Stimulated activated CD4-positive, alpha-beta T cell treated with anti-CD3 and anti-CD28 coated beads, TNF-alpha, amount 100 ng/mL, for 1 hour (primary cell): Measurements from ENCODE around the gene LDLRAP1.

Source experiments
- DNase-seq, 3 donors: peaks; one replicate each; pipeline ENCODE4 v3.0.0-alpha.2; 2020; ENCODE audit warnings: low read depth in 3 of 3, low spot score in 1 of 3

Gene LDLRAP1

DNA sequence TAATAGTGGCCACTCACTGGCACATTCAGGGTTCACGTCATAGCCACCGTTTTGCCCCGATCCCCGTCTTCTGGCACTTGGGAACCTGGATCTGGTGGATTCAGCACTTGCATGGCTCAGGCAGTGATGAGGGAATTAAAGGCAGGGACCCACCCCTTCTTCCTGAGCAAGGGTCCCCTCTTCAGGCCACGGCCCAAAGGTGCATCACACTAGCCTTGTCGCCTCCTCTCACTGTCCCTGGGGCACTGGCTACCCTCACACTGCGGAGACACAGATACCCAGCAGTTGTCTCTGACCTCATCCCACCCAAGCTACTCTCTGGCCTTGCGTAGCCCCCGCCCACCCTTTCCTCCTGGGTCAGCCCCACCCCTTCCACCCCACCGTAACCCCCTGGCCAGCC is 19.9 kb upstream of the LDLRAP1 start:
- DNase-seq, result no peak

DNA sequence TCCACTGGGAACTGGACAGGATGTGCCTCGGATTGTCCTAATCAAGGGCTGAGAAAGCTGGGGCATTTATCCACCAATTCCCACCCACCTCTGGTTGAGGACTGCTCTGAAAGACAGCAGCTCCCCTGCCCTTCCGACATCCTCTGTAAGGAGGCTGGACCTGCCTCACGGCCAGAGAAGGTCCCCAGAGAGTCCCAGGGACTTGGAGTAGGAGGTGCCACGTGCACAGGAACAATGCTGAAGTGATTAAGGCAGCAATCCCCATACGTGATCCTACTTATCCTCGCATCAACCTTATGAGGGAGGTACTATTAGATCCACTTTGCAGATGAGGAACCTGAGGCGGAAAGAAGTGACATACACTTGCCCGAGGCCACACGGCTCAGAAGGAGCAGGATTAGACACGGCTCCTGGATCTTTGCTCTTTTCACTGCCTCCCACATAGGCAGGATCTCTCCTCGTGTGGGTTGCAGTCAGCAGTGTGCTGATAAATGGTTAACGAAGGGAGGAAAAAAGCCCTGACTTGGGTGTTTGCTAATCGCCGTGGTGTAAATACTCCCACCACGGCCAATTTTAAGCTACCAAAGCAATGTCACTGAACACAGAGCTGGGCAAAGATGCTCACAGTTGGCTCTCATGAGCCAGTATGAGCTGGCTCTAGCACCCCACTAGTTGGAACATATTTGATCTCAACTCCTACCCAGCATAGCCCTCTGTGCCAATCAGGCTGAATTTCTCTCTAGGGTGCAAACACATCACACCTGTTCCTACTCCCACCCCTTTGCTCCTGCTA is 18.6 kb upstream of the LDLRAP1 start:
- no peak for DNase-seq

DNA sequence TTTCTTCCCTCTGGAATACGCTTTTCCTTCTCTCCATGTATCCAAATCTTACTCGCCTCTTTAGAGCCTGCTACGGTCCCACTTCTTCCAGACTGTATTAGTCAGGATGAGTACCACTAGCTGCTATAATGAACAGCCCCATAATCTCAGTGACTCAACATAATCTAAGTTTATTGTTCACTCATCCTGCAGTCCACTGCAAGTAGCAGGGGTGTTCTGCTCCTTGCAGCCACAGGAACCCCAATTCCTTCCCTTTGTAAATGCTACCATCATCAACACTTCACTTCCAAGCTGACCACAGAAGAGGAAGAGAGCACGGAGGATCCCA is 18.1 kb upstream of the LDLRAP1 start:
- DNase-seq, result no peak

DNA sequence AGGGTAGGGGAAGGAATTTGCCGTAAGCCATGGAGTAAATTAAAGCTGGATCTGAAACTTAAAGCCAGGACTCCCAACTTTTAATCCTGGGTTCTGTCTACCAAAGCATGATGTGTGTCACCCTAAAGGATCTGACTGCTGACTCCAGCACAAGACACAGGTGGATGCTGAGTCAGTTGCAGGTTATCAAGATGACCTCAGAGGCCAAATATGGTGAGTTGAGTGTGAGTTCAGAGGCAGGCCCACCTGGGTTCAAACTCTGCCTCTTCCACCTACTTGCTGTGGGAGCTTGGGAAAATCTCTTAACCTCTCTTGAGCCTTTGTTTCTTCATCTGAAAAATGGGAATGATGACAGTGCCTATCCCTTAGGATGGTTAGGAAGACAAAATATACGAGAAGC is 16.7 kb upstream of the LDLRAP1 start:
- DNase-seq, result no peak

DNA sequence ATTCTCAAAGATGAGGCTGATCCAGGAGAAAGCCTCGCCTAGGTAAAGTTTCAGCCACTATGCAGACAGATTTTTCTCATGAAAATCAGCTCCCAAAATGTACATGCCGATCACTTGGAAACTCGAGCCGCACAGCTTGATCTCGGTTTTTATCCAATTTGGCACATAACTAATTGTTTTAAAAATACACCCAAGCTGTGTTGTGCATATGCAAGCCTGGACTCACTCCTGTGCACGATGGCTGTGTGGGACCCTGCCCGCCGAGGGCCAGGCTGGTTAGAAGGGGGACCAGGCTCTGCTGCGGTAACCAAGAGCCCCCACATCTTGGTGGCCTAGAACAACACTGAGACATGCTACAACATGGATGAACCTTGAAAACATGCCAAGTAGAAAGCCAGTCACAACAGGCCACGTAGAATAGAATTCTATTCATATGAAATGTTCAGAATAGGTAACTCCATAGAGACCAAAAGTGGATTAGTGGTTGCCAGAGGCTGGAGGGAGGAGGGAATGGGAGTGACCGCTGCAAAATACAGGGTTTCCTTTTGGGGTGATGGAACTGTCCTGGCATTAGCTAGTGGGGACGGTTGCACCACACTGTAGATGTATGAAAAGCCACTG is 16.1 kb upstream of the LDLRAP1 start:
- no peak for DNase-seq

DNA sequence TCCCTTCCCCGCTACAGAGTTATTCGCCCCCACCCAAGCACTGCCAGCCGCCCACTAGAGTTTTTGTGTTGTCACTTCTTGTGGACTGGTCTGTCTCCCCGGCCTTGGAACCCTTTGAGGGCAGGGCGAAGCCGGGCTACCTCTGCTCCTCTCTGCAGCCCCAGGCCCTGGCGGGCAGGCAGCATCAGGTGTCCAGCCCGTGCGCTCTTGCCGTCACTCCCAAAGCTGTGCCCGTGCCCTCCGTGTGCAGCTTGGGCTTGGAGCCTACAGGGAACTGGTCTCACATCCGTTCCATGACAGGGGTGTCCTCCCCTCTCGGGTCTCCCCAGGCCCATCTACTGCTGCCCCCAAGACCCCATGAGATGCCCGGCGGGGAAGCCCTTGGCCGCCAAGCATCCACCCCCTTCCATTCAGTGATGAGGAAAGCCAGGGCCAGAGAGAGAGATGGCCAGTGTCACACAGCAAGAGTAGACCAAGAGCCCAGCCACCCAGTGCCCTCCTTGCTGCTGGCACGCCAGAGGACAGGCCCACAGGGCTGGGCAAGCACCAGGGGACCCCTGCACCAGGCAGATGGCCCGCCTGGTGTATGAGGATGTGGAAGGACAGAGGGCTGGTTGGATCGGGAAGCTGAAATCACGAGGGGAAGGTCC is 15.3 kb upstream of the LDLRAP1 start:
- no peak for DNase-seq

DNA sequence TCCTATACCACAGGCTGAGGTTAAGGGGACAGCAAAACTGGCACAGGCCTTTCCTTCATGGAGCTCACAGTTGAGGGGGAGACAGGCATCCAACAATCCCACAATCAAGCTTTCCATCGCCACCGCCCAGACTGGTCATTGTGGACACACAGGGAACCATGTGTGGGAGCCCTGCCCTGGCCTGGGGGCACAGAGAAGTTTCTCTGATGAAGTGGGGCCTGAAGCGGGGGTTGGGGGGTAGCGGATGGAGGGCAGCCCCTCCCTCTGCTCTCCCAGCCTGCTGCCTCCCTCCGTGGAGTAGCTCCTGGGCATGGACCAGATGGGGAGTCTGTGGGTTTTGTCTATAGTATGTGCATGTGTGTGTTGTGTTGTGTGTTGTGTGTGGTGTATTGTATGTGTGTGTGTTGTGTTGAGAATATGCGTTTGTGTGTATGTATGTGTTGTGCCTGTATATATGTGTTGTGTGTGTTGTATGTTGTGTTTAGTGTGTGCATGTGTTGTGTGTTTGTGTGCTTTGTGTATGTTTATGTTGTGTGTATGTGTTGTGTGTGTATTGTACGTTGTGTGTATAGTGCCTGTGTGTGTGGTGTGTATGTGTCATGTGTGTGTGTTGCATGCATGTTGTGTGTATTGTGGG is 14.4 kb upstream of the LDLRAP1 start:
- DNase-seq, result no peak

DNA sequence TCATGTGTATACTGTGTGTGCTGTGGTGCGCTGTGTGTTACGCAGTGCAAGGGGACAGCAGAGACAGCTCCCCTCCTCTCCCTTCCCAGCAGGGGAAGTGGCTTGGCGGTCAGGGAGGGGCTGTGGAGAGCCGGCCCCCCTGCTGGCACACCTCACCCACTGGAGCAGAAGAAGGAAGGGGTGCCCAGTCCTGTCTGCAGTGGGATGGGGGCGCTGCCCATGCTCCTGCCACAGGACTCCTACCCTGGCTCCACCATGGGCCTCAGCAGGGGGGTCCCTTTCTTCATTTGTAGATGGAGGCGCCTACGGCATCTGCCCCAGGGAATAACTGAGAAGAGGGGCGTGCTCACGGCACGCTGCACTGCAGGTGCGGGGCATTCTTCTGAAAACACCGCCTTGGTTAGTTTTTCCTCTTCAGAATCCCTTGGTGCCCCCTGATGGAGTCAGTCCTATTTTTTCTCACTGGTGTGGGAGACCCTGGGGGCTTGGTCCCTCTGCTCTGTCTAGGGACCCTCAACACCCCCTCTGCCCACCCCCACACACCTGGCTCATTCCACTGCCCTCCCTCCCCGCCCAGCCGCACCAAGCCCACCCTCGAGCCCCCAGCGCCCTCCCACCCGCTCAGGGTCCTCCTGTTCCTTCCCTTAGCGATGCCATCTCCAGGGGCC is 13.8 kb upstream of the LDLRAP1 start:
- DNase-seq, result no peak

DNA sequence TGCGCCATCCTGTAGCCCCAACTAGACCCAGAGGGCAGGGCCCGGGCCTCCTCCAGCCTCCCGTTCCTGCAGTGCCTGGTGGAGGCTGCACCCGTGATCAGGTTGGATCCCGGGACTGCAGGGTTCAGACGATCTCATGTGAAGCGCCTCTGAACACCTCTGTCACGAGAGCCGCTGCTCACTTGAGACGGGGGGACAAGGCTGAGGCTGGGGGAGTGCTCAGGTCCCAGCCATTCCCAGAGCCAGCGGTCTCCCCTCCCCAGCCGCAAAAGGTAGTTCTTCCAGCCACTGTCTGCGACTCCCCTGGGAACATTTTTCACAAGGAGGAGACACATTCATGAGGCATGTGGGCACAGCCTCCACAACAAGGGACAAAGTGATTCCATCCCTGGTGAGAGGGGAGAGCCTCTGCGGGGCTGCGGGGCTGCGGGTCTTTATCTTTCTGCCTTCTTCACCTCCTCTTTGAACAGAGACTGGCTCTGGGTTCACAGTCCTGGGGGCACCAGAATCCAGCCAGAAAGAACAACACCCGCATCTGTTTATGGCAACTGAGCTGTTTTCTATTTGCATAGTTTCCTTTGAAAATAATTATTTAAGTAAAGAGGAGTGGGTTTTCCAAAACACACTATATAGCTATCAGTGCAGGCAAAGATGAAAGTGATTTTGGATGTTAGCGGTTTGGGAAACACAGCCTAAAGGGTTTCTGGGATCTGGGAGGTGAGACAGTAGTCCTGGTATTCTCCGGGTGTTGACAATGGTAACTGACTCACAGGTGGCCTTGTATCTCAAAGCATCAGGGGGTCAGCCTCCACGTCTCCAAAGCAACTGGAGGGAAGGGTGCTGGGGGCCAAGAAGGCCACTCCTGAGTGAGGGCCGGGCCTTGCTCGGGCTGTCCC is 13.0 kb upstream of the LDLRAP1 start:
- DNase-seq, result no peak

DNA sequence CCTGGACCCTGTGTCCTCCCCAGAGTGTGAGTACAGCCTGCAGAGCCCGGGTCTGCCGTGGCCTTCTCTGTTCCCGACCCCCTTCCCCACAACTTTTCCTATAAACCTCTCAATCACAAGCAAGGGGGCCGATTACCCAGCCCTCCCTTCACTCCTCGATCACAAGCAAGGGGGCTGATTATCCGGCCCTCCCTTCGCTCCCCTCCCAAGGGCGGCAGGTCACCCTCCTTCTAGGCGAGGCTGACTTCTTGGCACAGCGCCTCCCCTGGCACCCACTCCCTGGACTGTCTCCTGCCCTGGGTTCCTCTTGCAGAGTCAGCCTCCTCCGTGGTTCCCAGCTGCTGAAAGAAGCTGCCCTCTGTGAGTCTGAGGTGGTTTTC is 12.3 kb upstream of the LDLRAP1 start:
- no peak for DNase-seq

DNA sequence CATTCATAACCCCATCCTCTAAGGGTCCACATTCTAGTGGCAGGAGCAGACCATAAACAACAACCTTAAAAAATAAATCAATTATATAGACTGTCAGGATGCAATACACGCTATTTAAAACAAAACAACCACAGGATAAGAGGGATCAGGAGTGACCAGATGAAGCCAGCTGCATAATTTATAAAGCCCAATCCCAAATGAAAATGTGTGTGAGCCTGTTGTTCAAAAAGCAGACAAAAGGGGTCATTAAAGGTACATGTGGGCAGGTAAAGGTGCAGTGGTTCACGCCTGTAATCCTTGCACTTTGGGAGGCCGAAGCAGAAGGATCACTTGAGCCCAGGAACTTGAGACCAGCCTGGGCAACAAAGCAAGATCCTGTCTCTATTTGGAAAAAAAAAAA is 10.4 kb upstream of the LDLRAP1 start:
- no peak for DNase-seq

DNA sequence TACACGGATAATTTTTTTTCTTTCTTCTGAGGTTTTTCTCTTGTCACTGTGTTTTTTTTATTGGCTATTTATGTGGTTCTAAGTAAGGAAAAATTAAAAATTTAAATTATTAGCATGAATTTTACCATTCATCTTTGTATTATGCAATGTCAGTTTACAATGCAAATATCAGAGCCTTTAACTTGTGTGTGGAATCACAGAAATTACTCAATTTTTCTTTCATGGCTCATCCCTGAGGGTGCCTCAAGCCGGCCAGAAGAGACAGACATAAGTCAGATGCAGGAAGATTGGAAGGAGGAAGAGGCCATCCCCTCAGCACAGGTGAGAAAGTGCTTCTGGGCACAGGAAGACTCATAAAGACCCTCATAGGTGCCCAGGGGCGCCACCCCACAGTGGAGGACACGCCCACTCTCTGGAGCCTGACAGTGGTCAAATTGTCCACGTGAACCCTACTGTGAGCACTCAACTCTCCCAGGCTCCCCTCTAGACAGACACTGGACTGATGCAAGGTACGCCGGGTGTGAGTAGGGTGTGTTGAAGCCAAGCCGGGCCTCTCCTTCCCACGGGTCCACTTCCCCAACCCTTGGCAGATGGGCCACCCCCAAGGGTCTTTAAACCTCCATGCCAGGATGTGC is 9.5 kb upstream of the LDLRAP1 start:
- no peak for DNase-seq

DNA sequence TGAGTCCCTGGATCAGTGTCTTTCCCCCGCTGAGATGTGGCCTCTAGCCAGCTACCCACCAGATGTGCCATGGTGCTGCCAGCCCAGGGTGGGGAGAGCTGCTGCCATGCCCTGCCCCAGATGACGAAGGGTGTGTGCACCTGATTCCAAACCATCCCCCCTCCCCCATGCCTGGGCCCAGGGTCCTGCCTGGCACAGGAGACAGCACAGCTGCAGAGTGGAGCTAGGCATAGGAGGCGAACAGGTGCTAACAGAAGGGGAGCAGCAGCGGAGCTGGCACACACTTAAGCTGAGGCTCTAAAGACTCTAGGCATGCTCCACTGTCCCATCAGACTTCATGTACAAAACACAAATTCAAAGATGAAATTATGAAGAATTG is 9.0 kb upstream of the LDLRAP1 start:
- no peak for DNase-seq

DNA sequence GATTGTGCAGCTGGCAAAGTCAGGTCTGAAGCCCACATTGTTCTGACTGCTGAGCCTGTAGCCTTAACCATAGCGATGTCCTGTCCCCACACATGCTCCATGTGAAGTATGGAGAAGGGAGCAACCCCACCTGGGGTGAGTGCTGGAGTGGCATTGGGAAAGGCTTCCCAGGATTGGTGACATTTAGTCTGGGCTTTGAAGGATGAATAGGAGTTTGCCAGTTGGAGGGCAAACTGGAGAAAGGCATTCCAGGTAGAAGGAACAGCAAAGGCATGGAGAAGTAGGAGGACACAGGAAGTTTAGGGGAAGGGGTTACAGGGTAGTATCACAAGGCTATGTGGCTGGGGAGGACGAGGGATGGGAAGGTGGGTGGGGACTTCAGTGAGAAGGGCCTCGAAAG is 7.3 kb upstream of the LDLRAP1 start:
- no peak for DNase-seq

DNA sequence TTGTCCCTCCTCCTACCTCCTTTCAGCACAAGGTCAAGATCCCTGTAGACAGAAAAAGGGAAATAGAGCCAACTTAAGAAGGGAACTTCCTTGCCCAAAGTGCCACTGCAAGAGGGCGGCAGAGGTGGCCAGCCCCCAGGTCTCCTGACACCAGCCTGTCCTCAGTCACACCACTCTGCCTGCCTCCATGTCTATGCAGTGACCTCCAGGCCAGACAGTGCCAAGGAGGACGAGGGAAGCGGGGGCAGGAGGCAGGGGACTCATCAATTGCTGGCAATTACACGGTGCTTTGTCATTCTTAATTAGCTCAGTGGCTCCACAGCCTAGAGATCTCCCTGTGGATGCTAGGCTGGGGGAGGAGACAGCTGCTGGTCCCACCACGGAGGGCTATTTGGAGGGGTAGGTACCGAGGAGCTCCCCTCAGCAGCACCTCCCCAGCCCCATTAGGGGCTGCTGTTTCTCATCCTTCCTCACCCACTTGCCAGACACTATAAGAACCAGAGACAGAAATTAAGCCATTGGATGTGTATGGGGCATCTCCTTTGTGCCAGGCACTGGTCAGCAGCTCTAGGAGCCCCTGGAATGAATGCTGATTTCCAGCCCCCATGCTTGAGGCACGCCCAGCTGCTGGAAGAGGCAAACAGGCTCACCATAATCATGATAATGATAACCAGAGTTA is 6.1 kb upstream of the LDLRAP1 start:
- no peak for DNase-seq

DNA sequence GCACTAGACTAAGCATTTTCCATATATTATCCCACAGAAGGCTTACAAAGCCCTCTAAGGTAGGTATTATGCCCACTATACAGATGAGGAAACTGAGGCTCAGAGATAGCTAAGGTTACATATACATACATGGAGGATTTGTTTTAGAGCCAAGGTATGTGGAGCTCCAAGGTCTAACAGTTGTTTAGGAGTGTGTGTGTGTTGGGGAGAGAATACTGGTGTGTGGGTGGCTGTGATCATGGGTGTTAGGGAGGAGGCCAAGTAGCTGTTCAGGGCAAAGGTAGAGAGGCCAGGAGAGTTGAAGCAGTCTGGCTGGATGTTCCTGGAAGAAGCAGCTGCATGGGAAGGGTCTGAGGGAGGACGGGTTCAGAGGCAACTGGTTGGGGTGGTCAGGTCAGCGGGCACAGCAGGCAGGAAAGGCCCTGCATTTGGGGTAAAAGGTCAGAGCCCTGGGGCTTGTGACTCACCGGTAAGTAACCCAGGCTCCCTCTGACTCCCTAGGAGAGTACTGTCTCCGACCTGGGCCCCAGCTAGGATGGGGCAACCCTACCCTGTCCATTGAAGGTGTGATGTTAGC is 5.1 kb upstream of the LDLRAP1 start:
- no peak for DNase-seq

DNA sequence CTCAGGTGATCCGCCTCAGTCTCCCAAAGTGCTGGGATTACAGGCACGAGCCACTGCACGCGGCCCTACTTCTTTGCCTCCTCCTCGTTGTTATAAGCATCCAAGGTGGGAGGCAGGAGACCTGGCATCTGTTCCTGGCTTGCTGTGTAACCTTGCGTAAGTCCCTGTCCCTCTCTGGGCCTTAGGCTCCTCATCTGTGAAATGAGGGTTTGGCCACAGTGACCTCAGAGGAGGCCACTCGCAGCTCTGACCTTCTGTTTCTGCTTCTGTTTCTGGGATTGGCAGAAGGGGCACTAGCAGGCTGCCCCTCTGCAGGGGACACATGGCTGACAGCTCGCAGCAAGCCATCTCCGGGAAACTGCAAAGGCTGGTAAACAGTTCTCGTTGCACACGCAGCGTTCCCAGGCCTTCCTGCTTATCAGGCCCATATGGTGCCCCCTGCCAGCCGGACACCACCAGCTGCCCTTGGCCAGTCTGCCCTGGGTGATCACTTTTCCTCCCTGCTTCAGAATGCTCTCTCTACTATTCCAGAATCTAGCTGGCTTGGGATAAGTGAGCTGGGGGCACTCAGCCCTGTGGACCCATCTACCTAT is 2.6 kb upstream of the LDLRAP1 start:
- no peak for DNase-seq

DNA sequence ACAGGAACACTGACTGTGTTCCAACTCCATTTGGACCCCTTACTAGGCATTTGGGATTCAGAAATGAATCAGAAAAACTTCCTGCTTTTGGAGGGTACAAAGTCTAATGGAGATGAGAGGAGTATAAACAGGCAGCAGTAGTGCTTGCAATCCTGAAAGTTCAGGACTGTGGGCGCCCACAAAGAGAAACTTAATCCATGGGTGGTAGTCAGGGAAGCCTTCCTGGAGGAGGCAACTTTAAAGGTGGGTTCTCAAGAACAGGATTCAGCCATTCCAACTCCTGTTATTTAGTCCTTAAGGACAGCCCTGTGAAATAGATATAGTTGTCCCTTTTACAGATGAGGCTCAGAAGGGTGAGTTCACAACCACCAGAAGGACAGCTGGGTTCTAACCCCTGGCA is 2.0 kb upstream of the LDLRAP1 start:
- no peak for DNase-seq
